HL-60 (cell line): Measurements from ENCODE around the gene SLC43A2.

Experiments used
- DNase-seq, 2 experiments: peaks; one replicate each; pipeline ENCODE4 v3.0.0-alpha.2; 2010 to 2020; ENCODE audit warnings: low read depth in 1 of 2, low spot score in 1 of 2
- H3K27ac ChIP-seq: fragments of 250-450 bp; sonication (Bioruptor Pico); replicated peaks from 2 replicates; pipeline ENCODE4 v1.5.1; 2020; ENCODE audit warnings: mild to moderate bottlenecking, moderate library complexity
- H3K27me3 ChIP-seq: fragments of 250-450 bp; sonication (Bioruptor Pico); 2 replicates; pipeline ENCODE4 v1.5.1; 2021; ENCODE audit warnings: mild to moderate bottlenecking, moderate library complexity; ENCODE audit not compliant: insufficient read depth, poor library complexity, severe bottlenecking
- H3K4me3 ChIP-seq: replicated peaks from 2 replicates; pipeline ENCODE4 v1.5.1; 2011; ENCODE audit warnings: mild to moderate bottlenecking, control low read depth, low read length; ENCODE audit not compliant: insufficient read depth
- CTCF ChIP-seq: IDR thresholded peaks from one replicate; pipeline ENCODE4 v1.5.1; 2011; ENCODE audit warnings: low read length, control low read depth, inconsistent platforms; ENCODE audit not compliant: insufficient read depth
- GABPA ChIP-seq: IDR thresholded peaks from 2 replicates; pipeline ENCODE4 v1.6.1; 2012; ENCODE audit warnings: low read depth
- POLR2AphosphoS5 ChIP-seq: IDR thresholded peaks from 2 replicates; pipeline ENCODE4 v1.6.1; 2012; ENCODE audit warnings: low read depth
- REST ChIP-seq: IDR thresholded peaks from 2 replicates; pipeline ENCODE4 v1.6.1; 2012; ENCODE audit warnings: low read depth; ENCODE audit not compliant: insufficient replicate concordance
- SPI1 ChIP-seq: IDR thresholded peaks from 2 replicates; pipeline ENCODE4 v1.6.1; 2012; ENCODE audit warnings: low read depth, mild to moderate bottlenecking, borderline replicate concordance

Gene SLC43A2

GRCh38 chr17:1627182-1627981 is 1.3 kb downstream of the SLC43A2 start:
- Histone ChIP-seq H3K4me3 (peak overlapping the region; percentile 60), H3K27ac (peak overlapping the region; percentile 63), H3K27me3 (no peaks in the 10 kb centered on the region)
- TF ChIP-seq GABPA (no peak), REST (no peak), SPI1 (peak; percentile 99), POLR2AphosphoS5 (peak; percentile 29; the same call in 1 of the 2 replicates), CTCF (no peak)
- peak in 1 of 2 experiments; percentile 84 for DNase-seq

GRCh38 chr17:1626333-1626732 is 2.3 kb downstream of the SLC43A2 start:
- TF ChIP-seq POLR2AphosphoS5 (no peak), REST (no peak), SPI1 (no peak), CTCF (no peak), GABPA (no peak)
- H3K27me3 ChIP-seq, result no peaks in the 10 kb centered on the region
- H3K4me3 ChIP-seq, result no peak overlapping the region
- H3K27ac ChIP-seq, result peak overlapping the region; percentile 63
- no peak for DNase-seq

- H3K27ac ChIP-seq, result no peak overlapping the region
- H3K4me3 ChIP-seq, result no peak overlapping the region
- DNase-seq, result no peak
- TF ChIP-seq SPI1, result no peak
- no peak for TF ChIP-seq POLR2AphosphoS5
- TF ChIP-seq CTCF, result no peak
- TF ChIP-seq GABPA, result no peak
- no peak for TF ChIP-seq REST
- no peaks in the 10 kb centered on the region for H3K27me3 ChIP-seq
Observed at GRCh38 chr17:1625581-1625980, 3.1 kb downstream of the SLC43A2 start.
